GM12872 (cell line): ENCODE measurements around the gene CD300LD.

Experiments used
- CTCF ChIP-seq: IDR thresholded peaks from 3 replicates; pipeline ENCODE4 v1.5.1; 2011; ENCODE audit warnings: low read depth, mild to moderate bottlenecking, low read length, moderate library complexity; ENCODE audit not compliant: insufficient read depth

Gene CD300LD

GRCh38 chr17:74632617-74633016 lies 40.5 kb upstream of the CD300LD start:
- TF ChIP-seq CTCF, result no peak

- TF ChIP-seq CTCF, result no peak
Measured at GRCh38 chr17:74631468-74632450, 39.7 kb upstream of the CD300LD start.

GRCh38 chr17:74625661-74626060 lies 33.6 kb upstream of the CD300LD start:
- TF ChIP-seq CTCF, result no peak

- TF ChIP-seq CTCF, result no peak
Measured at GRCh38 chr17:74624131-74624530, 32.0 kb upstream of the CD300LD start.

GRCh38 chr17:74623693-74624093 lies 31.6 kb upstream of the CD300LD start, which contains the start of gene CD300E:
TSS of gene CD300E (minus strand) at chr17:74623738. CDS start at chr17:74623621, 117 bp downstream.
- TF ChIP-seq CTCF, result no peak

- no peak for TF ChIP-seq CTCF
Measured at GRCh38 chr17:74619077-74619673, 27.1 kb upstream of the CD300LD start.

- TF ChIP-seq CTCF, result no peak
Measured at GRCh38 chr17:74618451-74618850, 26.4 kb upstream of the CD300LD start.
